IPS-18c (cell line): Measurements from ENCODE around the gene ZMYM3.

Source experiments
- H3K4me3 ChIP-seq: 2 replicates; pipeline ENCODE4 v1.7.0; 2013; ENCODE audit warnings: low read depth, mild to moderate bottlenecking, low read length, moderate library complexity; ENCODE audit not compliant: insufficient read depth
- H3K9me3 ChIP-seq: one replicate; pipeline ENCODE4 v1.6.1; 2013; ENCODE audit warnings: mild to moderate bottlenecking, low read length, moderate library complexity; ENCODE audit not compliant: control insufficient read depth, insufficient read depth

ZMYM3 gene

DNA sequence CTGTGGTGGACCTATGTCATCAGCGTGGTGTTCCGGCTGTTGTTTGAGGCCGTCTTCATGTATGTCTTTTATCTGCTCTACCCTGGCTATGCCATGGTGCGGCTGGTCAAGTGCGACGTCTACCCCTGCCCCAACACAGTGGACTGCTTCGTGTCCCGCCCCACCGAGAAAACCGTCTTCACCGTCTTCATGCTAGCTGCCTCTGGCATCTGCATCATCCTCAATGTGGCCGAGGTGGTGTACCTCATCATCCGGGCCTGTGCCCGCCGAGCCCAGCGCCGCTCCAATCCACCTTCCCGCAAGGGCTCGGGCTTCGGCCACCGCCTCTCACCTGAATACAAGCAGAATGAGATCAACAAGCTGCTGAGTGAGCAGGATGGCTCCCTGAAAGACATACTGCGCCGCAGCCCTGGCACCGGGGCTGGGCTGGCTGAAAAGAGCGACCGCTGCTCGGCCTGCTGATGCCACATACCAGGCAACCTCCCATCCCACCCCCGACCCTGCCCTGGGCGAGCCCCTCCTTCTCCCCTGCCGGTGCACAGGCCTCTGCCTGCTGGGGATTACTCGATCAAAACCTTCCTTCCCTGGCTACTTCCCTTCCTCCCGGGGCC is 29.7 kb downstream of the ZMYM3 start:
- peaks cover 4% of the 10 kb centered on the region for H3K9me3 ChIP-seq
- no peak overlapping the region for H3K4me3 ChIP-seq

DNA sequence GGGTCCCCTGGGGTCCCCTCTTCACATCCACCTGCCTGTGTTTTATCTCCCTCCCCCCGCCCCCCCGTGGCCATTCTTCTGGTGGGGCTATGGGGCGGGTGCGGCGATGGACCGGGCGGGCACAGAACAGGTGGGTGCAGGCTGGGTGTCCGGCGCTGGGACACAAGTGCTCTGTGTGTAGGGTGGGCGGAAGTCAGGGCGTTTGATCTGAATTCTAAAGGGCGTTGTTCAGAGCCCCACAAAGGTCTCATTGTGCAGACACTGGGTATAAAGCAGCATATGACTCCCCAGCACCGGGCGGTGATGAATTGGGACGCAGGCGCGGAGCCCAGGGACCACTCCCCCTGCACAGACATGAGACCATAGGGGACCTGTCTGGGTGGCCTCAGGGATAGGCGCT is 31.0 kb downstream of the ZMYM3 start, which contains the start of gene GJB1:
GJB1 (plus strand) TSS at position 296 of the 400 bp plus-strand sequence. CDS start 484 bp downstream, outside the sequence.
- H3K9me3 ChIP-seq = peaks cover 6% of the 10 kb centered on the region
- no peak within 1 kb of the TSS for H3K4me3 ChIP-seq

DNA sequence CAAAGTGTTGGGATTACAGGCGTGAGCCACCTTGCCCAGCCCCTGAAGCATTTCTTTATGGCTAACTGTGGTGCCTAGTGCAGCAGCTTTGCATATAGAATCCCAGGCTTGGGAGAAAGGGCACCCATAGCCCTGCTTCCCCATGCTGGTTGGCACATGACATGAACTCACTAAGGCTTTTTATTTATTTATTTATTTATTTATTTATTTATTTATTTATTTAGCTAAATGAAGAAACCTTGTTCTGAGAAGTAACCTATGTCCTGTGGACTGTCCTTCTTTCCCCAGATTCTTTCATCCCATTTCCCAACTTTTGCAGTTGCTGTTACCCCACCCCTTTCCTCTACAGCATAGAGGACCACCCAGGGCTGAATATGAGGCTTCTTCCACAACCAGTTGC is 32.8 kb downstream of the ZMYM3 start:
- no peak overlapping the region for H3K4me3 ChIP-seq
- peaks cover 9% of the 10 kb centered on the region for H3K9me3 ChIP-seq

DNA sequence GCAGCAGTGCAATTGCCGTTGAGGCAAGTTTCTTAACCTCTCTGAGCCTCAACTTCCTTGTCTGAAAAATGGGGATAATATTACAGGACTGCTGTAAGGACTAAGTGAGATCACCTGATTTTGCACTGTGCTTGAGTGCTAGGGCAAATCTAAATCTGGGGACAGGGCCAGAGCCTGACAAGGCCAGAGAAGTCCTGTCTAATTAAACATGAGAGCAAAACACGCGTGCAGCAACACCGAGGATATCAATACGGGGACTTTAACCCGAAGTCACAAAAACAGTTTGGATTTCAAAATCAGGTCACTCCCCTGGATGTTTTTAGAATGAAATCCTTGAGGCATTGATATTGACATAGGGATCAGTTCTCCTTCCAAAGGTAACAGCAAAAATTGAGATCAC is 36.6 kb downstream of the ZMYM3 start:
- H3K9me3 ChIP-seq = peaks cover 6% of the 10 kb centered on the region
- H3K4me3 ChIP-seq = no peak overlapping the region

DNA sequence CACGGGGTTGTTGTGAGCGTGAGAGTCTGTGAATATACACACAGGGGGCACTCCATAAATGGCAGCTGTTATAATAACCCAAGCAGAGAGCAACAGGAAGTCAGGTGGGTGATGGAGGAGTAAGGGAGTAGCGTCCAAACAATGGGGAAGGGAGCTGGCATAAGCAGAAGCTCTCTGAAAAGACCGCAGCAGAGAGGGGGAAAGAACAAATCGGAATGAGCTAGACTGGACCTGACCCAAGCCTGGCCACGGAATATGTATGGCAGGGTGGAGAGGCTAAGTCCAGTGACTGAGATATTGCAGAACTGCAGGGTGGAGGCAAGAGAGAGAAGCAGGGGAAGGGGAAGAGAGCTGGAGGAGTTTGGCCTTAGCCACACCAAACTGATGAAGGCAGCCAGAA is 37.5 kb downstream of the ZMYM3 start:
- Histone ChIP-seq H3K4me3 (no peak overlapping the region), H3K9me3 (peaks cover 6% of the 10 kb centered on the region)

DNA sequence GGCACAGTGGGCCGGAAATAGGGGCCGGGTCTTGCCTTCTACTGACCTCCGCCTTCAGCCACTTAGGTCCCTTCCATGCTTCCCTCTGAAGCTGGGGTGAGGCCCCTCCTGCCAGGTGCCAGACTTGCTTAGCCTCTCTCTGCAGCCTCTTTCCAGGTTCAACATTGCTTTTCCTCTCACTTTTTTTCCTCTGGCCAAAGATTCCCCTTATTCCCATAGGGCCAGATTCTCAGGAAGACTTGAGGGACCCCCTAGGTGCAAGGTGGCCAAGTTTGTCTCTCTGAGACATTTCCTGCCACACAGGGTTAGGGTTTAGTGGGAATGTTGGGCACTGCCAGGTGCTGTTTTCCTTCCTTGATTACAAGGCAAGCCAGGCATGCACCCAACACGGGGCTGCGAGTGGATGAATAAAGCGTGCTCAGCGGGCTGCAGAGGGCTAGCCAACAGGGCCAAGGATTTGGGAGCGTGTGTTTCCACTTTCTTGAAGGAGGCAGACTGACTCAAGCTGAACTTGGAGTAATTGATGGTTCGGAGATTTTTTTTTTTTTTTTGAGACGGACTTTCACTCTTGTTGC is 38.5 kb downstream of the ZMYM3 start:
- peaks cover 6% of the 10 kb centered on the region for H3K9me3 ChIP-seq
- H3K4me3 ChIP-seq = no peak overlapping the region

DNA sequence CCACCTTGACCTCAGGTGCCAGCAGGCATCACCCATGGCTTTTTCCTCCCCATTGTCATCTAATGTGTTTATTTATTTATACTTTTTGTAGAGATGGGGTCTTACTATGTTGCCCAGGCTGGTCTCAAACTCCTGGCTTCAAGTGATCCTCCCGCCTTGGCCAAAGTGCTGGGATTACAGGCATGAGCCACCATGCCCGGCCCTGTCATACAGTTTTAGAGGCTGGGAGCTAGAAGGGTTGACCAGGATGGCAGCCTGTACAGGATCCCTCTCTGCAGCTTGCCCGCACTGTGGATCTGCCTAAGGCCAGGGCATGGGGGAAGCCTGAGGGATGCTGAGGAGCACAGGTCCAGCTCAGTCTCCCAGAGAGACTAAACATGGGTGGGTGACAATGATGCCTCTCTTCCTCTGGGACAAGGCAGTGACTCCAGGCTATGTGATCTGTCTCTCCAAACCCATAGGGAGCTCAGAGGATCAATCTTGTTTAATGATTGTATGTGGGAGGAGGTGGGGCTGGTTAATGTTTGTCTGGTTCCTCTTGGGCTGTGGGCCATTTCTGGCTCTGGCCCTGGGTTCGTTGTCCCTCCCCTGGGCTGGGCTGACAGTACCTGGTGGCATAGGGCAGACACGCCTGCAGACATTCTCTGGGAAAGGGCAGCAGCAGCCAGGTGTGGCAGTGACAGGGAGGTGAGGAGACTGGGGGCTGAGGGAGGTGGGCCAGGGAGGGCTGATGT is 39.2 kb downstream of the ZMYM3 start:
- H3K4me3 ChIP-seq = no peak overlapping the region
- peaks cover 6% of the 10 kb centered on the region for H3K9me3 ChIP-seq

DNA sequence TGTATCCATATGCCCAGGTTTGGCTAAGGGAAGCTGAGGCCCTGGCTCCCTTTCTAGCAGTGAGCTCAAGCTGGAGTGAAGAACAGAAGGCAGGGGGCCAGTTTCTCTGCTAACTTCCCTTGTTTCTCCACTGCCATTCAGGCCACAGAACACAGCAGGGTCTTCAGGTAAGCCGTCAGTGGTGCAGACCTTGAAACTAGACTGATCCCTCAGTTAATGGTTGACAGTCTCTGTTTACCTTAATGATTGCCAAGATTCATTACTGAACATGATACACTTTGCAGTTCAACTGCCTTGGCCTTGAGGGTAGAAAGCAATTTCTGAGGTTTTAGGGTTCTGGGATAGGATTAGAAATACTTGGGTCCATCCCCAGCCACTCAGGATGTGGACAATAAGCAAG is 39.8 kb downstream of the ZMYM3 start:
- Histone ChIP-seq H3K4me3 (no peak overlapping the region), H3K9me3 (peaks cover 6% of the 10 kb centered on the region)

DNA sequence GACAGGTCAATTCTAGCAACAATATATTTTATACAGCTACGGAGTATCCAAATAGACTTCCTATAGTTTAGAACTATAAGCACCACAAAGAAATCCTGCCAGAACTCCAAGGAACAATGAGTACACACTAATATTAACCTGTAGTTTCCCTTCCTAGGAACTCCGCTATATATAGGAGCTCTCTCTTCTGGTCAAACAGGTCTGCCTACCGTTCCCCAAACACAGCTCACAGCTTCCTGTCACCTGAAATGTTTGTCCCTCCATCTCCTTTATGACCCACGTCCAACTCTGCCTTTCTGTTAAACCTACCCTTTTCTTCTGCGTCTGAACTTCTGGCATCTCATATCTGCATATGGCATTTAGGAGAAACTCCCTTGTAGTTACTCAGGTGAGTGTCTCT is 41.4 kb downstream of the ZMYM3 start:
- Histone ChIP-seq H3K4me3 (no peak overlapping the region), H3K9me3 (peaks cover 4% of the 10 kb centered on the region)

DNA sequence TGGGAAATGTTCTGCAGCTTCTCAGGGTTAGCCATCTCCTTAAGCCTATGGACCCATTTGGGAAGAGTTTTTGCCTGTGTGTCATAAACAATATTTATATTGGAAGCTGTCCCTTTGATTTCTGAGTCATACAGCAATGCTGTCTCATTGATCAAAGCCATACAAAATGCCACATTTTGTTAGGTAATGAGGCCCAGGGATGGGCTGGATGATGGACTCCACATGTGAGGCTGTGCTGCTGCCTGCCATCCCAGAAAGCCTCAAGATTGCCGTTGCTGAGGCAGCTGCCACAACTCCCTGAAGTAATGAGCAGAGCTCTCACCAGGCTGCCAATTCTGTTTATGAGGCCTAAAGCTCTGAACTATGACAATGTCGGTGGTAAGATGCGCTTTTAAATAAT is 43.1 kb downstream of the ZMYM3 start:
- Histone ChIP-seq H3K4me3 (no peak overlapping the region), H3K9me3 (peaks cover 2% of the 10 kb centered on the region)

DNA sequence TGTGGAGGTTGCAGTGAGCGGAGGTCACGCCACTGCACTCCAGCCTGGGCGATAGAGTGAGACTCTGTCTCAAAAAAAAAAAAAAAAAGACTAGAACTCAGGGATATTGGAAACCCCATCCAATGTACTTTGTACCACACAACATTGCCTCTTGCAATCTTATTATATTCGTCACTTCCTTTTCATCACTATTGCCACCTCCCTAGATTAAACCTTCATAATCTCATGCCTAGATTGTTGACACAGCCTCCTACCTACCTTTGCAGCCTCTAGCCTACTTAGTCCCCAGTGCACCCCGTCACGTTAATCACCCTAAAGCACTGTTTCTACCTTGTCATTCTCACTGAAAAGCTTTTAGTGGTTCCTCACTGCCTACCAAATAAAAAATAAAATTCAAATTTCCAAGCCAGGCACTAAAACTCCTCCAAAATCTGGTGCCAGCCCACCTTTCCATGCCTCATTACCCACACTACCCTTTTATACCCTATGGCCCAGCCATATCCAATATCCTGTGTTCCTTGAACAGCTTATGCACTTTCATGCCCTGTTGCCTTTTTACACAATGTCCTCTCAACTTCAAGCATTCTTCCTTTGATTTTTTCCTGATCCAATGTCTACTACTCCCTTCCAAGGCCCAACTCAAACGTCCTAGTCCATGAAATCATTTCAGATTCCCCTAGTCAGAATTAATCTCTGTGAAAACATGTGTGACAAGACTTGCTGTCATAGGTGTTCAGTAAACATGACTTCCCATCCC is 54.5 kb downstream of the ZMYM3 start:
- peaks cover 11% of the 10 kb centered on the region for H3K9me3 ChIP-seq
- no peak overlapping the region for H3K4me3 ChIP-seq

DNA sequence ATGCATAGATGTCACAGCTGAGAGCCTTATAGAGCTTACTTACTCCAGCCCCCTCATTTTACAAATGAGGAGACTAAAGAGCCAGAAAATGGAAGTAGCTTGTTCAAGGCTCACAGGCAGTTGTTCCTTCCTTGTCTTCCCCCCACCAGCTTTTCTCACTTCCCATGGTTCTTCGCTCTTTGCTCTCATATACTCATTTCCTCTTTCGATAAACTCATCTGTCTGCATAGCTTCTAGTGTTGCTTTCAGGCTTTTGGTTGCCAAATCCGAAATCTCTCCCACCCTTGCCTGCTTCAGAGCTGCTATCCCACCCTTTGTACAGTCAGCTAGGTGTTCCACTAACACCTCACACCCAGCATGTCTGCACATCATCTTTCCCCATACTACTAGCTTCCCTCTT is 55.9 kb downstream of the ZMYM3 start:
- Histone ChIP-seq H3K9me3 (peaks cover 11% of the 10 kb centered on the region), H3K4me3 (no peak overlapping the region)

DNA sequence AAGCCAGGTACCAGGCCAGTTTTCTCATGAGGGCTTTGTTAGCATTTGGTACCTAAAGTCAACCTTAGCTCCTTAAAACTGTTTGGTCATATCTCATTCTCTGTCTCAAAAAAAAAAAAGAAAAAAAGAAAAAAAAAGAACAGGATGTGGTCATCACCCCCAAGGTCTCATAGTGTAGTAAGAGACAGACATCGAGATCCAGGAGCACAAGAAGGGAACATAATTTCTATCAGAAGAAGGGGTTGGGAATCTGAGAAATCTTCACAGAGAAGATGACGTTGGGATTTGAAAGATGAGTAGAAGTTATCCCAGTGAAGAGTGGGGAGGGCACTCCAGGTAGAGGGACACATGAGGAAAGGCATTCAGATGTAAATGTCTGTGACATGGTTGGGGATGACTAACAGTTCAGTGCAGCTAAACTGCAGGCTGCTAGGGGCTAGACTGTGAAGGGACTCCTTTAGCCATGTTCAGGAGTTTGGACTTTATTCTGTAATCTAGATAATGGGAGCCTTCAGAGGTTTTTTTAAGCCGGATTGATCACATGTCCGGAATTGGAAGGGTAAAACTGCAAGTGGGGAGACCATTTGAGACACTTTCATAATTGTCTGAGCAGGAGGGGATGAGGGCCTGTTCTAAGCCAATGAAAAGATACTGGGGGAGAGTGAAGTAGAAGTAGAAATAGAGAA is 57.8 kb downstream of the ZMYM3 start:
- Histone ChIP-seq H3K4me3 (no peak overlapping the region), H3K9me3 (peaks cover 6% of the 10 kb centered on the region)

DNA sequence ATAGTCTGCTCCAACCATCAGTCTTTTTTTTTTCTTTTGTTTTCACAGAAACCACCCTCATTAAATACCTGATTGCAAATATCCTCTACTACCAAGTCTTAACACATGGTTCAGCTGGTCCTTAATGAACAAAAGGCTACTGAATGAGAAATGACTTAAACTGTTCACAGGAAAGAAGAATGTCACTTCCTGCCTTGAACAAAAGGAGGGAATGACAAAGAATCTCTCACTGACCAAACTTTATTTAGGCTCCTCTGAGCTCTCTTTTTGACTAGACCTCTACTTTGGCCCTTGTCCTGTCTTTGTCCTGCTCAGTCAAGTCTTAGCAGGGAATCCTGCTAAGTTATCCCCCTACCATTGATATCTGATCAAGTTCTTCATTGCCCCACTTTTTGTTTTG is 62.7 kb downstream of the ZMYM3 start:
- H3K9me3 ChIP-seq = no peaks in the 10 kb centered on the region

More for the DNA sequence above, 62.7 kb downstream of the ZMYM3 start:
- H3K4me3 ChIP-seq = no peak overlapping the region
